HL-60 (cell line): ENCODE results near the gene SDSL.

Experiments
- DNase-seq, 2 experiments: peaks; one replicate each; pipeline ENCODE4 v3.0.0-alpha.2; 2010 to 2020; ENCODE audit warnings: low read depth in 1 of 2, low spot score in 1 of 2
- H3K27ac ChIP-seq: fragments of 250-450 bp; sonication (Bioruptor Pico); replicated peaks from 2 replicates; pipeline ENCODE4 v1.5.1; 2020; ENCODE audit warnings: mild to moderate bottlenecking, moderate library complexity
- H3K27me3 ChIP-seq: fragments of 250-450 bp; sonication (Bioruptor Pico); 2 replicates; pipeline ENCODE4 v1.5.1; 2021; ENCODE audit warnings: mild to moderate bottlenecking, moderate library complexity; ENCODE audit not compliant: insufficient read depth, poor library complexity, severe bottlenecking
- H3K4me3 ChIP-seq: replicated peaks from 2 replicates; pipeline ENCODE4 v1.5.1; 2011; ENCODE audit warnings: mild to moderate bottlenecking, control low read depth, low read length; ENCODE audit not compliant: insufficient read depth
- GABPA ChIP-seq: IDR thresholded peaks from 2 replicates; pipeline ENCODE4 v1.6.1; 2012; ENCODE audit warnings: low read depth
- POLR2AphosphoS5 ChIP-seq: IDR thresholded peaks from 2 replicates; pipeline ENCODE4 v1.6.1; 2012; ENCODE audit warnings: low read depth
- SPI1 ChIP-seq: IDR thresholded peaks from 2 replicates; pipeline ENCODE4 v1.6.1; 2012; ENCODE audit warnings: low read depth, mild to moderate bottlenecking, borderline replicate concordance
- TF ChIP-seq, protein P1 (sequence below): IDR thresholded peaks from 2 replicates; pipeline ENCODE4 v1.6.1; 2012; ENCODE audit warnings: low read depth; ENCODE audit not compliant: insufficient replicate concordance
- TF ChIP-seq, protein P2 (sequence below): IDR thresholded peaks from one replicate; pipeline ENCODE4 v1.5.1; 2011; ENCODE audit warnings: low read length, control low read depth, inconsistent platforms; ENCODE audit not compliant: insufficient read depth

Gene SDSL

DNA sequence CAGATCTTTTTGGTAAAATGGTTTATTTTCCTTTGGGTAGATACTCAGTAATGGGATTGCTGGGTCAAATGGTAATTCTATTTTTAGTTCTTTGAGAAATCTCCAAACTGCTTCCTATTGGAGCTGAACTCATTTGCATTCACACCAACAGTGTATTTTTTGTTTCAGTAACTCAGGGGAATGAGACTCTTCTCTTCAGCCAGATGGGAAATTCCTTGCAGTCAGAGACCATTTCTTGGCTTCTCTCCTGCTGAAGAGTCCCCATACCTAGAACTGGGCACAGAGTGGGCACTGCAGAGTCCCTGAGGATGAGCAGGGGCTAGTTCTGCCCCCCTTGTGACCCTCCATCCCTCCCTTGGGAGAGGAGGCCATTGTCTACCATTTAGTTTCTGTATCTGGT, 10.8 kb downstream of the SDSL start:
- DNase-seq, result no peak
- TF ChIP-seq GABPA (no peak), SPI1 (no peak), POLR2AphosphoS5 (no peak)
- TF ChIP-seq, protein P1, sequence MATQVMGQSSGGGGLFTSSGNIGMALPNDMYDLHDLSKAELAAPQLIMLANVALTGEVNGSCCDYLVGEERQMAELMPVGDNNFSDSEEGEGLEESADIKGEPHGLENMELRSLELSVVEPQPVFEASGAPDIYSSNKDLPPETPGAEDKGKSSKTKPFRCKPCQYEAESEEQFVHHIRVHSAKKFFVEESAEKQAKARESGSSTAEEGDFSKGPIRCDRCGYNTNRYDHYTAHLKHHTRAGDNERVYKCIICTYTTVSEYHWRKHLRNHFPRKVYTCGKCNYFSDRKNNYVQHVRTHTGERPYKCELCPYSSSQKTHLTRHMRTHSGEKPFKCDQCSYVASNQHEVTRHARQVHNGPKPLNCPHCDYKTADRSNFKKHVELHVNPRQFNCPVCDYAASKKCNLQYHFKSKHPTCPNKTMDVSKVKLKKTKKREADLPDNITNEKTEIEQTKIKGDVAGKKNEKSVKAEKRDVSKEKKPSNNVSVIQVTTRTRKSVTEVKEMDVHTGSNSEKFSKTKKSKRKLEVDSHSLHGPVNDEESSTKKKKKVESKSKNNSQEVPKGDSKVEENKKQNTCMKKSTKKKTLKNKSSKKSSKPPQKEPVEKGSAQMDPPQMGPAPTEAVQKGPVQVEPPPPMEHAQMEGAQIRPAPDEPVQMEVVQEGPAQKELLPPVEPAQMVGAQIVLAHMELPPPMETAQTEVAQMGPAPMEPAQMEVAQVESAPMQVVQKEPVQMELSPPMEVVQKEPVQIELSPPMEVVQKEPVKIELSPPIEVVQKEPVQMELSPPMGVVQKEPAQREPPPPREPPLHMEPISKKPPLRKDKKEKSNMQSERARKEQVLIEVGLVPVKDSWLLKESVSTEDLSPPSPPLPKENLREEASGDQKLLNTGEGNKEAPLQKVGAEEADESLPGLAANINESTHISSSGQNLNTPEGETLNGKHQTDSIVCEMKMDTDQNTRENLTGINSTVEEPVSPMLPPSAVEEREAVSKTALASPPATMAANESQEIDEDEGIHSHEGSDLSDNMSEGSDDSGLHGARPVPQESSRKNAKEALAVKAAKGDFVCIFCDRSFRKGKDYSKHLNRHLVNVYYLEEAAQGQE, result no peak
- TF ChIP-seq, protein P2, sequence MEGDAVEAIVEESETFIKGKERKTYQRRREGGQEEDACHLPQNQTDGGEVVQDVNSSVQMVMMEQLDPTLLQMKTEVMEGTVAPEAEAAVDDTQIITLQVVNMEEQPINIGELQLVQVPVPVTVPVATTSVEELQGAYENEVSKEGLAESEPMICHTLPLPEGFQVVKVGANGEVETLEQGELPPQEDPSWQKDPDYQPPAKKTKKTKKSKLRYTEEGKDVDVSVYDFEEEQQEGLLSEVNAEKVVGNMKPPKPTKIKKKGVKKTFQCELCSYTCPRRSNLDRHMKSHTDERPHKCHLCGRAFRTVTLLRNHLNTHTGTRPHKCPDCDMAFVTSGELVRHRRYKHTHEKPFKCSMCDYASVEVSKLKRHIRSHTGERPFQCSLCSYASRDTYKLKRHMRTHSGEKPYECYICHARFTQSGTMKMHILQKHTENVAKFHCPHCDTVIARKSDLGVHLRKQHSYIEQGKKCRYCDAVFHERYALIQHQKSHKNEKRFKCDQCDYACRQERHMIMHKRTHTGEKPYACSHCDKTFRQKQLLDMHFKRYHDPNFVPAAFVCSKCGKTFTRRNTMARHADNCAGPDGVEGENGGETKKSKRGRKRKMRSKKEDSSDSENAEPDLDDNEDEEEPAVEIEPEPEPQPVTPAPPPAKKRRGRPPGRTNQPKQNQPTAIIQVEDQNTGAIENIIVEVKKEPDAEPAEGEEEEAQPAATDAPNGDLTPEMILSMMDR, result no peak
- Histone ChIP-seq H3K27me3 (peaks cover 3% of the 10 kb centered on the region), H3K27ac (no peak overlapping the region), H3K4me3 (no peak overlapping the region)

DNA sequence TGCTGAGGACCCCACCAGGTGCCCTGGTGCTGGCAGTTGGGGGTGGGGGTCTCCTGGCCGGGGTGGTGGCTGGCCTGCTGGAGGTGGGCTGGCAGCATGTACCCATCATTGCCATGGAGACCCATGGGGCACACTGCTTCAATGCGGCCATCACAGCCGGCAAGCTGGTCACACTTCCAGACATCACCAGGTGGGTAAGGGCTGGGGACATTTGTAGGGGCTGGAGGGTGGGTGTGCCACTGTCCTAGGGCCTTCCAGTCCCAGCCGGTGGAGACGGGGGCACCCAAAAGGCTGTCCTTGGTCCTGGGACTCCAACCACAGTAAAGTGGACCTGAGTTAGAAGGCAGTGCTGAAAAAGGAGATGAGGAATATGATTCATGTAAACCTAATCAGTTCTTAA, 13.2 kb downstream of the SDSL start:
- no peak for DNase-seq
- no peaks in the 10 kb centered on the region for H3K27me3 ChIP-seq
- no peak overlapping the region for H3K4me3 ChIP-seq
- TF ChIP-seq, protein P2, result no peak
- TF ChIP-seq GABPA, result no peak
- no peak for TF ChIP-seq POLR2AphosphoS5
- no peak for TF ChIP-seq SPI1
- TF ChIP-seq, protein P1, result no peak
- no peak overlapping the region for H3K27ac ChIP-seq

DNA sequence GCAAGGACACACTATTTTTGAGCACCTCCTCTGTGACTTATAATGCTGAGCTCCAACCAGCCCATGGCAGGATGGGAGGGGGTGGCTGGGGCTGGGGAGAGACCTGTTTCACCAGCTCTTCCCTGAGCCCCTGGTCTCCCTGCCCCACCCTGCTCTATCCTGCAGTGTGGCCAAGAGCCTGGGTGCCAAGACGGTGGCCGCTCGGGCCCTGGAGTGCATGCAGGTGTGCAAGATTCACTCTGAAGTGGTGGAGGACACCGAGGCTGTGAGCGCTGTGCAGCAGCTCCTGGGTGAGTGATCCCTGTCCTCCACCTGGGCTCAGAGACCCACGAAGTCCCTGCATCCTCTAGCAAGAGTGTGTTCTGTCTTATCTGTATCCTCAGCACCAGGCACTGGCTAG, 14.4 kb downstream of the SDSL start:
- no peak overlapping the region for H3K4me3 ChIP-seq

More for the DNA sequence above, 14.4 kb downstream of the SDSL start:
- no peak overlapping the region for H3K27ac ChIP-seq
- H3K27me3 ChIP-seq, result no peaks in the 10 kb centered on the region
- TF ChIP-seq SPI1, result no peak
- no peak for TF ChIP-seq POLR2AphosphoS5
- TF ChIP-seq, protein P1, result no peak
- no peak for TF ChIP-seq GABPA
- TF ChIP-seq, protein P2, result no peak
- no peak for DNase-seq
